SH-SY5Y (cell line): ENCODE data around the gene CTSE.
A peak's percentile ranks its signal among the peaks of the same experiment; 100 is the strongest.

Experiments used
- GATA2 ChIP-seq: IDR thresholded peaks from 2 replicates; pipeline ENCODE4 v1.6.1; 2011; ENCODE audit warnings: mild to moderate bottlenecking, low read depth, low read length
- GATA3 ChIP-seq: IDR thresholded peaks from 2 replicates; pipeline ENCODE4 v1.6.1; 2011; ENCODE audit warnings: low read depth, mild to moderate bottlenecking, low read length, moderate library complexity

Gene CTSE

DNA sequence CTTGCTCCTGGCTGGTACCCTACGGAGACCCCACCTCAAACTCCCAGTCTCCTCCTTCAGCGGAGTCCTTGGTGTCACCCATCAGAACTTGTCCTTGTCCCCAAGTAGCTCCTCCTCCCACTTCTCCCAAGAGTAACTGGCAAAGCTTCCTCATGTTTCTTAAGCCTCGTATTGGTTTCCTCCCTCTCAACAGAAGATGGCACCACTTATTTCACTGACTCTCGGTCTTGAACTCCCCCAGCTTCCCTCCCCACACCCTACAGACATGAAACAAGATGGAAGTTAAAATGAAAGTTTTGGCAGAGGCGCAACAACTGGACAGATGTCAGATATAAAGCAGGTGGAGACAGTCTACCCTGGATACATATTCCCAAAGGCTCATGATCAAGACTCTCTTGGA is 33.9 kb downstream of the CTSE start:
- TF ChIP-seq GATA3 (no peak), GATA2 (no peak)

DNA sequence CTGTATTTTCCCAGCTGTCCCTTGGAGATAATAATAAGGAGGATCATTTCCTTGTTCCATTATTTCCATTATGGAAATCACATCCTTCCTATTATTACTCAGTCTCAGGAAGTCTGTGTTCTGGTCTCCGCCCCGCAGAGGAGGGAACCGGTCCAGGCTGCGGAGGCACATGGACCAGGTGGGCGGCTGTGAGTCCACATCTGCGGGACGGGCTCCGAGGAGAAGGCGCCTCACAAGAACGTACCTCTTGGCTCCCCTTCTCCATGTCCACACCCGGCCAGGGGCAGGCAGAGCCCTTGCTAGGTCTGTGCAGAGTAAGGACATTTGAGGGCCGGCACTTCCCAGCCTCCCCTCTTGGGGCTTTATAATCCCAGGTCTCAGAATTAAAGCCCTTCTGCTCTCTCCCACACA is 35.1 kb downstream of the CTSE start:
- TF ChIP-seq GATA3: no peak
- no peak for TF ChIP-seq GATA2

DNA sequence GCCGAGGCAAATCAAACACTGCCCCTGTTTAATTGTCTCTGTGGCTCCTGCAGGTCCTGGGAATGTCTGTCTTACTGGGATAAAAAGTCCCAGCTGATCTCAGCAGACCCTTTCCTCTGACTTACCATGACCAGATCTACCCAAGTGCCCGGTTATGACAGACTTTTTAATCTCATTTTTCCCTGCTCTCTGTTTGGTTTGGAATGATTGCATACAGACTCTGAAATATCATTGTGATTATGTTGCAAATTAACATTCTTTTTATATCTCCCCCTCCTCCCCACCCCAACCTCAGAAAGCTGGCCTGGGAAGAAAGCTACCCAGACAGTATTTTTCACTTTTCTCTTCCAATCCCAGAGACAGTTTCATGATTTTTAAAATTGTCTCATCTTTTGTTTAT is 36.8 kb downstream of the CTSE start:
- TF ChIP-seq GATA3 (no peak), GATA2 (no peak)

DNA sequence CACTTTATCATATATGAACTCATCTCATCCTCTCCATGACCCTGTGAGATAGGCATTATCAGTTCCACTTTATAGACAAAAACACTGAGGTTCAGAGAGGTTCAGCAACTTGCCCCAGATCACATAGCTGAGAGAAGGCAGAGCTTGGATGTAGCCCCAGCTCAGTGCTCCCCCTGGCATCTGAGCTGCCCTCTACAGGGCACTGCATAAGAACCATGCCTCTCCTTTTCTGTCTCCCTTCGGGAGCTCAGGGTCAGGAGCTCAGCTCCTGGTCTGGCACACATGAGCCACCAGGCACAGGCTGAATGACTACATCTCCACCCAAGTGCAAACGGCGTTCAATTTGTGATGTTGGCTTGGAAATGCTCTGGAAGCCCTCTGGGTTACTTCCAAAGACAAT is 37.4 kb downstream of the CTSE start:
- TF ChIP-seq GATA3: no peak
- TF ChIP-seq GATA2: no peak

DNA sequence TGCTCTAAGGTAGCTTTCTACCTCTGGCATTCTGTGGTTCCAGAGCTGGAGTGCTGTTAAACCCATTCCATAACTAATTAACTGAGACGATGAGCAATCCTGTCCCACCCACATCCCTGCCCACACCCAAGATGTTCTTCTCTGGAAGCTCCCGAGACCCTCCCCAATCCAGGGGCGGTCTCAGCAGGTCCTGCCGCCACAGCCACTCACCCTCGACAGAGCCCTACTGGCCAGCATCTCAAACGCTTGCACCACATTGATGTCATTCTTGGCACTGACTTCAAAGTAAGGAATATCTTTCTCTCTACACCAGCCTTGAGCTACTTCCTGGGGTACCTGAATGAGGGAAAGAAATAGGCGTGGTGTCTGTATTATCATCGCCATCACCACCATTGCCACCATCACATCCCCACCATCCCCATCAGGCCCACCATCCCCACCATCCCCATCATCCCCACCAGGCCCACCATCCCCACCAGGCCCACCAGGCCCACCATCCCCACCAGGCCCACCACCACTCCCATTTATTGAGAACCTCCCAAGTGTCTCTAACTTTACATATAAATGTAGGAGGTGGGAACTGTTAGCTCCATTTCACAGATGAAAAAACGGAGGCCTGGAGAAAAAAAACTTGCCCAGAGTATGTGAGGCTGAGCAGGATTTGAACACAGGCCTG is 38.2 kb downstream of the CTSE start:
- TF ChIP-seq GATA3: no peak
- TF ChIP-seq GATA2: no peak

DNA sequence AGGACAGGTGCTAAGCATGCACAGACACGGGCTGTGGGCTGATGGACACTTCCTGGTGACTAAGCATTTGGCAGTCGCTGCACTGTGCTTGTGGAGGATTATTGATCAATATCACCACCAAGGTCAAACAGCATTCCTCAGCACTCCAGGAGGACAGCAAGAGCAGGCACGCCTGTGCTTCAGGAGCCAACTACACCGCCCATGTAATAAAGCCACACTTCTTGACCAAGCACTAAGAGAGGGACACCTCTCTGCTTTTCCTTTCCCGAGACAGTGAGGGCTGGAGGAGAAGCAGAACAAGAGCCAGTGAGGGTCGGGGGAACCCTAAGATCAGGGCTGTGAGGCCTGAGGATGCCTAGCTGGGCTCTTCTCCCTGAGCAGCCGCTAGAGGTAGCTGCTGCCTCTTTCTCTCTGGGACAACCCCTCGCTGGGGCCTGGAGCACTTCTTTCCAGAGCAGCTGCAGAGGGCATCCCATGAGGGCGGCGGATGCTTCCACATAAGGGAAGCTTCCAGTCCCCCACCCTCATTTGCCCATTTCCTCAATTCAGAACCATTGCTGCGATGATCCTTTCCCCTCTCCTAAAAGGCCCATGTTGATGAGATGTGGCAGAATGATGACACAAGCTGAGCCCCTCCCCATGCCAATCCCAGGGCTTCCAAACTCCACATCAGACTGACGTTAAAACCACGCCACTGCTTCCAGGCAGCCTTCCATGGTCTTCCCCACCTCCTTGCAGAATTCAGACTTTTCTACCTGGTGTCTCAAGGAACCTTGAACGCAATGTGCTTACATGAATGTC is 39.6 kb downstream of the CTSE start:
- no peak for TF ChIP-seq GATA2
- no peak for TF ChIP-seq GATA3

DNA sequence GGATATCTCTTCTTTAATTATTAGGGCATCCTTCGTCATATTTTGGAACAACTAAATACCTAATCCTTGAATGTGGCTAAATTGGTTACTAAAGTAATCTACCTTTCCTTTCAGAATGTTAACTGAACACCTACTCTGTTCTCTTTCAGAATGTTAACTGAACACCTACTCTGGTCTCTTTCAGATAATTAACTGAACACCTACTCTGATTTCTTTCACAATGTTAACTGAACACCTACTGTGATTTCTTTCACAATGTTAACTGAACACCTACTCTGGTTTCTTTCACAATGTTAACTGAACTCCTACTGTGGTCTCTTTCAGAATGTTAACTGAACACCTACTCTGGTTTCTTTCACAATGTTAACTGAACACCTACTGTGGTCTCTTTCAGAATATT is 42.4 kb downstream of the CTSE start:
- TF ChIP-seq GATA3 (no peak), GATA2 (no peak)

DNA sequence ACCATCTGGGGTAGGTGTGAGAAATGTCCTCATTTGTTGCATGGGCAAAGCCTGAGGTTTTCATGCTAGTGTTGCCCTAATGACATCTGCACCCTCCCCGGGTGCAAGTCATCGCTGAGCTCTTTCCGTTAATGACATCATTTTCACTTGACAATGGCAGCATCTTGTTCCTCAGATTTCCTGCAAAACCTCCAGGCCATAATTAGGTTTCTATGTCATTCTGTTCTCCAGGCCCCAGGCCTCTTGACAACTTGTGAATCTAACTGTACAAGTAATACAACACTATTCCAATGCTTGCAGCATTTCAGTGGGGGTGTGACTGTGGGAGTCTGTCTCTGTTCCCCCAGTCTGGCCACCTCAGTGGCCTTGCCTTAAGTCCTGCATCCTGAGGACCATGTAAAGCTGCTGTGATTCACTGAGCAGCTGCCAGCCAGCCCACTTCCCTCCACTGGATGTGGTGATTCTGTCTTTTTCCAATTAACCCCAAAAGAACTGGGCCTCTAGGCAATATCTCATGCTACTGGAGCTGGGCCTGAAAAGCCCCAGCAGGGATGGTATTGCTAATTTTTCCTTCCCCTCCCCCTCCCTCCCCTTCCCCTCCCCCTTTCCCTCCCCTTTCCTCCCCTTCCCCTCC is 43.3 kb downstream of the CTSE start:
- 0 out of 2 replicates have a peak, but pooled peaks have one; percentile 9 for TF ChIP-seq GATA2
- no peak for TF ChIP-seq GATA3

DNA sequence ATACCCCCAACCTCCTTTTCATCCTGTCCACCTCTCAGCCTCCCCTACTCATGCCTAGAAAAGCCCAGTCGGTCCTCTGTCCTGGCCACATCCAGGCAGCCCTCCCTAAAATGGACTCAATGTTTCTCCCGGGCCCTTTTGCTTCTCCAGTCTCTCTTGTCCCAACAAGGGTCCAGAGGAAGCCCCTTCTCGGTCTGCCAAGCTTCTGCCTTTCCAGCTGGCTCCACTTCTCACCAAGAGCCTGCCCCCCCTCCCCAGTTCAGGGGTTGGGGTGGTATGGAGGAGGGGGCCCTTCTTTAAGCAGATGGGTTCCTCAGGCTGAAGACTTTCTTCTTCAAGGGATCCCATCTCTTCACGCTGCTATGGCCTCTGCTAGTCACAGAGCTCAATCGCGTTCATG is 44.4 kb downstream of the CTSE start:
- TF ChIP-seq GATA2 (no peak), GATA3 (no peak)

DNA sequence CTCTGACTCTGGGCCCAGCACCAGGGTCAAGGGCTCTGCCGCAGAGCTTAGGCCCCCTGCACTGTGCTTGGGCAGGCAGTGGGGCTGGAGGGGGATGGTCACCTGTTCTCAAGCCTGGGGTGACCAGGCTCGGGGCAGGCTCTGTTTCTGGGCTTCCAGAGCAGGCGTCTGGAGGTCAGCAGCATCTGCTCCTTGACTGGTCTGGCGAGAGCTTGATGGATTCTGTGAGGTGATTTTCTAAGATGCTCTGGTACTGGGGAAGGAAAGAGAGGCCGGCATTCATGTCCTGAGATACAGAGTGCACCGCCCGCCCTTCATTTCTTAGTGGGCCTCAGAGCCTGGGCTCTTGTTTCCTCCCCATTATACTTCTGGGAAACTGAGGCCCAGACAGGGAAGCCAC is 45.0 kb downstream of the CTSE start:
- no peak for TF ChIP-seq GATA2

DNA sequence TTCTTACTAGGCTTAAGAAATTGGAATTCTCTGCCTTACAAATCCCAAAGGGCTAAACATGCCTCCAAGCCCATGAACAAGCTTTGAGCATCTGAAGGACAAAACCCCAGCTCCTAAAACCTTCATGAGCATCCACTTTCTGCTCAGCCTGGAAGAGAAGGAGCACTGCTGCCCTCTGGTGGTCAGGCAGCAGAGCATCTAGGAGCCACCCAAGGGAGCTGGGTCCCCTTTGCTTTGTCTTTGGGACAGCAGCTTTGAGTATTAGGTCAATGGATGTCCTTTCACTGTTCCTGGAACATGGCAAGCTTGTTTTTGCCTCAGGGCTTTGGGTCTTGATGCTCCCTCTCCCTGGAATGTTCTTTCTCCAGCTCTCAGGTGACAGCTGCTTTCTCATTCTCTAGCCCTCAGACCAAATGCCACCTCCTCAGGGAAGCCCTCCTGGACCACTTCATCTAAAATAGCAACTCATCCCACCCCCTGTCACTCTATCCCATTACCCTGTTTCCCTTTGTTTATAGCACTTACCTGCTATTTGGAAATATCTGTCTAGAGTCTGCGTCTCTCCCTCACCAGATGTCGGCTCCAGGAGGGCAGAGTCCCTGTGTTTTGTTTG is 46.2 kb downstream of the CTSE start:
- no peak for TF ChIP-seq GATA3
- no peak for TF ChIP-seq GATA2

DNA sequence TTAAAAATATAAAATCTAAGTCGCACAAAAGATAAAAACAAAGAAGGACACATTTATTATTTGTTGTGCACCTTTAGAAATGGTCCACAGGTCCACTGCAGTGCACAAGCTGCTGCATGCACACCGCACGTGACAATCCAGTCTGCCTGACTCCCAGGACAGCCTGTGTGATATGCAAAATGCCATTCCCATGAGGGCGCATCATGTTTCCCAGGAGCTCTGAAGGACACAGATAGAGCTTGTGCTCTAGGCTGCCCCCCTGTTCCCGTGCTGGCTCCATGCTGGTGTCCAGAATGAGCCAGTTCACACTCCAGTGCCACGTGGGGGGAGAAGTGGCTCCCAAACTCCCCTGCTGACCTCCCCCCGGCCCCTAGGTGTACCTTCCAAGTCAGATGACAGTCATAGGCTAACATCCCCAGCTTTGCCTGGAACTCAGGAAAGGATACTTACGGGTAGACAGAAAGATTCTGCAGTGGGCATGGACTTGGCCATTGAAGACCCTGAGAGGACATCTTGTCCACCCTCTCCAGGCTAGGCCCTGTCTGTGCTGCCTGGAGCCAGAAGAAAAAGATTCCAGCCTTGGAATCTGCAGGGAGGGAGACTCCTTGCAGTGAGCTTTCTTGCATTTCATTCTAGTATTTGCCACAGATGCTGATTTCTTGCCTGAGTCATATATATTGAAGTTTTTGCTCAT is 46.8 kb downstream of the CTSE start:
- no peak for TF ChIP-seq GATA2
- no peak for TF ChIP-seq GATA3

DNA sequence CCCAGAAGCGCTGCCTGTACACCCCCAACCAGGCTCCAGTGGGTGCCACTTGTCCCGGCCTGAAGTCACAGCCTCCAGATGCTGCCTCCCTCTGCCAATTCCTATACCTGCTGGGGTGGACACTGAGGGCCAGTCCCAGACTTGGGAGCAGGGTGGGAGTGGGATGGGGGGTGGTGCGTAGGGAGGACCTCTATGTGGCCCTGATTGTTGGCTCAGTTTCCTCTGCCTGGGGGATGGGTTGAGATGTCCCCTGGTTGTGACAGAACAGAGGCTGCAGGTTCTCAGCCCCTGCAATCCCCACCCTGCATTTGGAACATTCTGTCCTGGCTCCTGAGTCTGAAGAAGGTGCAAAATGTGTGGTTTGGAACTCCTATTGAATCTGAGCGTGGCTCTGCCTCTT is 47.7 kb downstream of the CTSE start:
- TF ChIP-seq GATA2: no peak
- no peak for TF ChIP-seq GATA3

DNA sequence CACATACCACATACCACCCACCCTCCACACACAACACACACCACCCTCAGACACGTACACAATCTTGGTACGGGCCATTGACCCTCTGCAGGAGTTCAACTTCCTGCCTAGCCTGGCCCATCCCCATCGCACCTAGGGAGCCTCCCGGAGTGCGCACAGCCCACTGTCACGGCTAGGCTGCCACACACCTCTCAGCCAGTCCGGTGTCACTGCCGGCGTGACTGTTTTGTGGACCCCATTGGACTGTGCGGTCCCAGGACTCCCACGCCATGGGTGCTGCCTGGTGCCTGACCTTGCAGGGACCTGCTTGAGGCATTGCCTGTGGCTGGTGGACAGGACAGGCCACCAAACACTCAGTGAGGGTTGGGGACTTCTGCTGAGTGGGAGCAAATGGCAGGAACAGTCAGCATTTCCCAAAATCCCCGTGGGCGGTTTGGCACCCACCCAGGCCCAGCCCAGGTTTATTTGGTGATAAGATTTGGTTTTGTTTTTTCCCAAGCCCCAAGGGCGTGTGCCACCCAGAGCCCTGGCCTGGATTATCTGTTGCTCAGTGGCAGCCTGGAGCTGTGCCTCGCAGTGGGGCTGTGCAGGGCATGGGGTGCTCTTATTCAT is 48.2 kb downstream of the CTSE start:
- TF ChIP-seq GATA3: no peak

DNA sequence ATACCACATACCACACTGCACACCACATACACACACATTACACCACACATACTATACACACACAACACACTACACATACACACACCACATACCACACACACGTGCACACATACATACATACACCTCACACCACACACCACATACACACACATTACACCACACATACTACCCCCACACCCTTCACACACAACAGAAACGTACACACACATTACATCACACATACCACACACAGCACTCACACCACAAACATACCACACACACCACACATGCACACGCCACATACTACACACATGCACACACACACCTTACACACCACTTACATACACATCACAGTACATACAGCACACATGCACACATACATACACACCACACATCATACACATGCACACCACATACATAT is 49.0 kb downstream of the CTSE start:
- no peak for TF ChIP-seq GATA3
- no peak for TF ChIP-seq GATA2
